HepG2 (cell line): ENCODE results near the gene SCIN. TPM values are rescaled to one million over a fixed set of nuclear protein-coding genes. Genes with fewer than 3 reads are reported as not detected.
A peak's percentile ranks its signal among the peaks of the same experiment; 100 is the strongest.

ENCODE experiments used
- ATAC-seq: fragments of 200-7000 bp; cut with Tn5 transposase; 3 replicates; pipeline ENCODE4 v1.9.1; 2020; ENCODE audit warnings: mild to moderate bottlenecking, moderate library complexity
- BruUV-seq: library from RNA; stranded (reverse); fragments of 400-500 nt; replicated peaks from 2 replicates; lab custom pipeline; 2021; lab: Mats Ljungman, UMichigan
- CTCF ChIA-PET: fragments of 300-600 bp; formaldehyde crosslinking; extraction: SDS; loops from one replicate; lab custom pipeline; 2021; ENCODE audit warnings: low total read pairs, inconsistent platforms, low intra/inter-chr PET ratio; lab: Yijun Ruan, JAX
- POLR2A ChIA-PET: fragments of 350-600 bp; sonication (Branson Sonifier 250); formaldehyde crosslinking; loops from one replicate; lab custom pipeline; 2020; ENCODE audit warnings: antibody characterized with exemption, inconsistent platforms; lab: Yijun Ruan, JAX
- DNase-seq: peaks from one replicate; pipeline ENCODE4 v3.0.0-alpha.2; 2015; ENCODE audit warnings: low spot score
- FAIRE-seq: peaks from 3 replicates; lab custom pipeline; 2011; peaks lifted over from hg19 to GRCh38; lab: Jason Lieb, UNC
- H2AFZ ChIP-seq: one replicate; pipeline ENCODE4 v1.6.1; 2011; ENCODE audit warnings: low read length, inconsistent platforms
- H3K27ac ChIP-seq: fragments of 300-600 bp; 3 replicates; pipeline ENCODE4 v1.8.0; 2011; ENCODE audit warnings: mixed run types, mild to moderate bottlenecking, mixed read lengths, low read length, inconsistent platforms; ENCODE audit not compliant: insufficient read depth; ENCODE audit errors: extremely low read length
- H3K27me3 ChIP-seq, 2 experiments: fragments of 200-600 bp in 1 of 2; 2 replicates in 1 of 2; 3 replicates in 1 of 2; pipeline versions ENCODE4 v1.6.0 to v1.8.0; 2011; ENCODE audit warnings: low read length in 2 of 2, mild to moderate bottlenecking in 2 of 2, moderate library complexity in 2 of 2, inconsistent platforms in 1 of 2; ENCODE audit not compliant: insufficient read depth in 2 of 2, control insufficient read depth in 1 of 2
- H3K36me3 ChIP-seq, 2 experiments: fragments of 200-600 bp in 1 of 2; replicated peaks in 1 of 2; 2 replicates in 1 of 2; 3 replicates in 1 of 2; pipeline versions ENCODE4 v1.5.1 to v1.8.0; 2011; ENCODE audit warnings: low read length in 2 of 2, inconsistent platforms in 1 of 2; ENCODE audit not compliant: insufficient read depth in 2 of 2, control insufficient read depth in 1 of 2
- H3K4me1 ChIP-seq: 2 replicates; pipeline ENCODE4 v1.5.1; 2012; ENCODE audit warnings: low read length, inconsistent platforms; ENCODE audit not compliant: insufficient read depth
- H3K4me2 ChIP-seq: 2 replicates; pipeline ENCODE4 v1.6.0; 2011; ENCODE audit warnings: low read depth, low read length, inconsistent platforms
- H3K4me3 ChIP-seq, 3 experiments: fragments of 200-600 bp in 1 of 3; sonication (generic), shearing (Covaris generic) in 1 of 3; replicated peaks in 1 of 3; 2 replicates each; pipeline ENCODE4 v1.5.1; 2011 to 2016; ENCODE audit warnings: low read length in 3 of 3, inconsistent platforms in 2 of 3, low read depth in 2 of 3, mild to moderate bottlenecking in 2 of 3, control low read depth in 1 of 3, mixed read lengths in 1 of 3; ENCODE audit not compliant: insufficient read depth in 1 of 3
- H3K79me2 ChIP-seq: one replicate; pipeline ENCODE4 v1.6.1; 2011; ENCODE audit warnings: low read length, inconsistent platforms; ENCODE audit not compliant: insufficient read depth
- H3K9ac ChIP-seq: 2 replicates; pipeline ENCODE4 v1.6.0; 2011; ENCODE audit warnings: mild to moderate bottlenecking, low read depth, low read length, inconsistent platforms; ENCODE audit not compliant: insufficient read depth
- H3K9me3 ChIP-seq: 2 replicates; pipeline ENCODE4 v1.5.1; 2012; ENCODE audit warnings: mild to moderate bottlenecking, low read length
- H4K20me1 ChIP-seq: 2 replicates; pipeline ENCODE4 v1.6.0; 2011; ENCODE audit warnings: inconsistent platforms, mild to moderate bottlenecking, low read length, moderate library complexity; ENCODE audit not compliant: insufficient read depth
- ATF3 ChIP-seq: sonication (generic); formaldehyde crosslinking; IDR thresholded peaks from 2 replicates; pipeline ENCODE4 v1.4.0; 2020; ENCODE audit warnings: missing genetic modification reagents
- DPF2 ChIP-seq: sonication (generic); formaldehyde crosslinking; IDR thresholded peaks from 2 replicates; pipeline ENCODE4 v1.4.0; 2020; ENCODE audit warnings: mild to moderate bottlenecking, low read depth, missing genetic modification reagents, borderline replicate concordance
- DR1 ChIP-seq: sonication (generic); formaldehyde crosslinking; IDR thresholded peaks from 2 replicates; pipeline ENCODE4 v1.8.0; 2021; ENCODE audit warnings: mild to moderate bottlenecking, missing genetic modification reagents, inconsistent platforms
- GPN1 ChIP-seq: sonication (generic); formaldehyde crosslinking; IDR thresholded peaks from 2 replicates; pipeline ENCODE4 v1.5.1; 2020; ENCODE audit warnings: missing genetic modification reagents, borderline replicate concordance
- KLF15 ChIP-seq: sonication (generic); formaldehyde crosslinking; IDR thresholded peaks from 2 replicates; pipeline ENCODE4 v1.8.1; 2023; ENCODE audit warnings: borderline replicate concordance, mild to moderate bottlenecking, inconsistent platforms, missing genetic modification reagents, mixed read lengths
- MBNL3 ChIP-seq: fragments of 250-450 bp; sonication (Bioruptor Pico); conservative IDR thresholded peaks from 2 replicates; pipeline ENCODE4 v1.8.0; 2022; ENCODE audit warnings: mild to moderate bottlenecking, inconsistent platforms
- MEF2D ChIP-seq: sonication (generic); formaldehyde crosslinking; IDR thresholded peaks from 2 replicates; pipeline ENCODE4 v1.5.1; 2020; ENCODE audit warnings: mild to moderate bottlenecking, missing genetic modification reagents
- SALL2 ChIP-seq: sonication (generic); formaldehyde crosslinking; IDR thresholded peaks from 2 replicates; pipeline ENCODE4 v1.8.1; 2023; ENCODE audit warnings: mild to moderate bottlenecking, missing genetic modification reagents, inconsistent platforms
- SMAD9 ChIP-seq: sonication (generic); formaldehyde crosslinking; IDR thresholded peaks from 2 replicates; pipeline ENCODE4 v1.5.1; 2020; ENCODE audit warnings: mild to moderate bottlenecking, missing genetic modification reagents
- SMYD3 ChIP-seq: sonication (generic); formaldehyde crosslinking; IDR thresholded peaks from 2 replicates; pipeline ENCODE4 v1.8.1; 2023; ENCODE audit warnings: mild to moderate bottlenecking, missing genetic modification reagents
- SNRNP70 ChIP-seq: fragments of 200-400 bp; formaldehyde crosslinking; IDR thresholded peaks from 2 replicates; pipeline ENCODE4 v1.6.1; 2017; ENCODE audit warnings: mild to moderate bottlenecking, low read depth, low read length, moderate library complexity
- SOX5 ChIP-seq: IDR thresholded peaks from 2 replicates; pipeline ENCODE4 v1.6.1; 2016; ENCODE audit warnings: borderline replicate concordance
- SRSF9 ChIP-seq: fragments of 200-400 bp; formaldehyde crosslinking; IDR thresholded peaks from 2 replicates; pipeline ENCODE4 v1.6.1; 2018; ENCODE audit warnings: borderline replicate concordance, mild to moderate bottlenecking, low read depth, low read length; ENCODE audit not compliant: insufficient read depth, poor library complexity, severe bottlenecking
- ZFP1 ChIP-seq: IDR thresholded peaks from 2 replicates; pipeline ENCODE4 v1.6.1; 2016
- ZNF414 ChIP-seq: sonication (generic); formaldehyde crosslinking; IDR thresholded peaks from 2 replicates; pipeline ENCODE4 v1.5.0; 2020; ENCODE audit warnings: missing genetic modification reagents
- ZNF451 ChIP-seq: sonication (generic); formaldehyde crosslinking; IDR thresholded peaks from 2 replicates; pipeline ENCODE4 v1.5.0; 2020; ENCODE audit warnings: mild to moderate bottlenecking, missing genetic modification reagents
- WGBS: methylation state at CpG from one replicate; pipeline ENCODE4 v1.1.6; 2017; ENCODE audit warnings: low lambda C conversion rate; 5-methylcytosine and 5-hydroxymethylcytosine counted together
- in situ Hi-C: cut with HindIII; loops from 2 replicates; pipeline ENCODE4 v1.10.0; 2017; ENCODE audit warnings: low pct_unique_long_range_greater_than_20kb; ENCODE audit not compliant: extremely low pct_ligation_motif_present
- intact Hi-C: fragments of 100-400 bp; cut with micrococcal nuclease; formaldehyde crosslinking; loops from one replicate; pipeline ENCODE4 v1.10.0; 2022; ENCODE audit not compliant: unreplicated experiment
- polyA plus RNA-seq, 8 experiments: library from polyadenylated mRNA; depleted of rRNA in 3 of 8; stranded (reverse) in 7 of 8; unstranded in 1 of 8; fragments of >200 nt; fragmentation: Illumina TruSeq in 4 of 8; extraction: Trizol in 4 of 8; gene quantifications; 2 replicates each; pipeline versions ENCODE4 v1.2.1 to v1.2.3, GENCODE V29; 2011 to 2016; ENCODE audit warnings: low read depth in 4 of 8, missing spikeins in 1 of 8, mixed read lengths in 1 of 8; ENCODE audit not compliant: insufficient read depth in 1 of 8
- total RNA-seq, 5 experiments: library from RNA; depleted of rRNA; stranded (reverse); fragments of >200 nt; fragmentation: Illumina TruSeq; extraction: Trizol; gene quantifications; 2 replicates each; pipeline ENCODE4 v1.2.3, GENCODE V29; 2016; ENCODE audit warnings: low read depth in 1 of 5

SCIN gene
- total and polyA plus RNA-seq, 2 of the 13 experiments (the other 11 are each of a cell fraction or from before 2014, with no cell fraction given) = not detected

DNA sequence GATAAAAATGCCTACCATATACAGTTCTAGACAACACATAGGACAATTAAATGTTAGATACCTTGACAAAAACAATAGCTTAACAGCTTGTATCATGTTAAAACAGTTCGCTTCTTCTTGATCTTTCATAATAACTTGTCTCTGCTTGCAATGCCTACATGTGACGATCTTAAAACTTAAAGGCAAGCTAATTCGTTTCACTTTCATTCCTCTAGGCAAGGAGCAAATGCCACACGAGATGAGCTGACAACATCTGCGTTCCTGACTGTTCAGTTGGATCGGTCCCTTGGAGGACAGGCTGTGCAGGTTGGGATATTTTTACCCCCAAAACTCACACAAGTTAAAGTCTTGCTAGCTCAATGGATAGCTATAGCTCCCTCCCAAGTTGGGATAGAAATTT lies 65.3 kb downstream of the SCIN start:
- H3K9ac ChIP-seq = no peak overlapping the region
- no peak overlapping the region for H3K27ac ChIP-seq
- H3K9me3 ChIP-seq = no peaks in the 10 kb centered on the region
- no peak overlapping the region for H3K4me2 ChIP-seq
- no peaks in the 10 kb centered on the region for H4K20me1 ChIP-seq
- 54% methylated on average over 6 of the region's 6 CpGs for WGBS
- FAIRE-seq = no peak
- no peak for TF ChIP-seq GPN1 (CRISPR knock-in tag)
- TF ChIP-seq SNRNP70 = no peak
- no peak for TF ChIP-seq ZNF451 (CRISPR knock-in tag)
- no peak for TF ChIP-seq ZNF414 (CRISPR knock-in tag)
- no peak for TF ChIP-seq SMYD3 (CRISPR knock-in tag)
- TF ChIP-seq DPF2 = no peak
- no peak for TF ChIP-seq SRSF9
- TF ChIP-seq ZFP1 (CRISPR knock-in tag) = no peak
- no peak for TF ChIP-seq SALL2 (CRISPR knock-in tag)
- TF ChIP-seq KLF15 (CRISPR knock-in tag) = no peak
- no peak for TF ChIP-seq SMAD9 (CRISPR knock-in tag)
- no peak for TF ChIP-seq DR1
- TF ChIP-seq ATF3 (CRISPR knock-in tag) = no peak
- no peak for TF ChIP-seq MBNL3 (CRISPR knock-in tag)
- TF ChIP-seq SOX5 (CRISPR knock-in tag) = no peak
- no peak for TF ChIP-seq MEF2D
- H3K4me1 ChIP-seq = peaks cover 30% of the 10 kb centered on the region
- H3K36me3 ChIP-seq = no peaks in the 10 kb centered on the region
- H3K4me3 ChIP-seq = no peak overlapping the region
- 0 out of 5 replicates have a peak, but pooled peaks cover 0 to 2% of the 10 kb centered on the region in 2 experiments for H3K27me3 ChIP-seq
- in situ Hi-C loops (loop anchor here (10.0 kb wide), 1 partner anchor 629 kb away; no protein-coding TSS in a partner anchor), intact Hi-C loops (loop anchor here (5.0 to 10.0 kb wide), 2 partner anchors 169 to 186 kb away; no protein-coding TSS in a partner anchor)
- no TSS peak for BruUV-seq
- POLR2A ChIA-PET = interaction anchor here (1.8 kb wide), 1 partner anchor 51 kb away, joined by 4 read pairs; the partner anchor contains the start of gene ARL4A
- H2AFZ ChIP-seq = peak overlapping the region; percentile 22
- CTCF ChIA-PET = no interaction called here
- DNase-seq = no peak
- H3K79me2 ChIP-seq = no peaks in the 10 kb centered on the region
- no peak for ATAC-seq
